Activated T-helper 17 cell treated with anti-CD3 and anti-CD28 coated beads, Interleukin-2, amount 50 U/mL, for 72 hours (primary cell): ENCODE measurements around the gene TTC16. TPM values are rescaled to one million over a fixed set of nuclear protein-coding genes. Genes with fewer than 3 reads are reported as not detected.
"Not testable (repeated sequence)": the region's sequence is repeated elsewhere in the genome, so short reads cannot be mapped to it uniquely, and the experiment has no call there.

Source experiments
- ATAC-seq: fragments of 150-1000 bp; cut with Tn5 transposase; replicated peaks from 2 replicates; pipeline ENCODE4 v1.10.0; 2021; ENCODE audit warnings: mild to moderate bottlenecking, moderate library complexity
- H3K27ac Mint-ChIP-seq: one replicate; pipeline ENCODE4 v1.8.0; 2022; ENCODE audit warnings: mixed read lengths
- H3K27me3 Mint-ChIP-seq: one replicate; pipeline ENCODE4 v1.8.0; 2022; ENCODE audit warnings: mixed read lengths
- H3K36me3 Mint-ChIP-seq: one replicate; pipeline ENCODE4 v1.8.0; 2022; ENCODE audit warnings: low read depth, mild to moderate bottlenecking, mixed read lengths
- H3K4me1 Mint-ChIP-seq: one replicate; pipeline ENCODE4 v1.8.0; 2022; ENCODE audit warnings: mixed read lengths
- H3K4me3 Mint-ChIP-seq: one replicate; pipeline ENCODE4 v1.8.0; 2022; ENCODE audit warnings: mild to moderate bottlenecking, mixed read lengths
- H3K9me3 Mint-ChIP-seq: one replicate; pipeline ENCODE4 v1.8.0; 2022; ENCODE audit warnings: mixed read lengths
- total RNA-seq, 2 donors: library from RNA; stranded (reverse); gene quantifications; one replicate each; pipeline ENCODE4 v1.2.3, GENCODE V29; 2022

TTC16 gene
- total RNA-seq, 2 donors from 2014 or later: 1.8 to 2.0 TPM

- no peak overlapping the region for H3K4me3 Mint-ChIP-seq
- H3K36me3 Mint-ChIP-seq: peaks cover 60% of the 10 kb centered on the region
- peaks cover 13% of the 10 kb centered on the region for H3K4me1 Mint-ChIP-seq
- ATAC-seq: no peak
- H3K9me3 Mint-ChIP-seq: no peaks in the 10 kb centered on the region
- H3K27ac Mint-ChIP-seq: no peak overlapping the region
- no peaks in the 10 kb centered on the region for H3K27me3 Mint-ChIP-seq
Observed at GRCh38 chr9:127754099-127755060, 38.5 kb downstream of the TTC16 start.

GRCh38 chr9:127755061-127756060 is 39.5 kb downstream of the TTC16 start:
- no peaks in the 10 kb centered on the region for H3K9me3 Mint-ChIP-seq
- H3K4me1 Mint-ChIP-seq: peaks cover 13% of the 10 kb centered on the region
- no peak overlapping the region for H3K4me3 Mint-ChIP-seq
- no peaks in the 10 kb centered on the region for H3K27me3 Mint-ChIP-seq
- no peak overlapping the region for H3K27ac Mint-ChIP-seq
- peaks cover 51% of the 10 kb centered on the region for H3K36me3 Mint-ChIP-seq
- ATAC-seq: no peak

GRCh38 chr9:127756233-127756632 is 40.4 kb downstream of the TTC16 start:
- Mint-ChIP-seq H3K27ac (no peak overlapping the region), H3K4me3 (no peak overlapping the region), H3K4me1 (peaks cover 10% of the 10 kb centered on the region), H3K36me3 (peaks cover 48% of the 10 kb centered on the region), H3K9me3 (no peaks in the 10 kb centered on the region), H3K27me3 (no peaks in the 10 kb centered on the region)
- ATAC-seq: no peak

GRCh38 chr9:127756776-127757175 is 40.9 kb downstream of the TTC16 start:
- H3K4me1 Mint-ChIP-seq, ATAC-seq, H3K27me3 Mint-ChIP-seq, H3K9me3 Mint-ChIP-seq, H3K4me3 Mint-ChIP-seq, H3K27ac Mint-ChIP-seq: not testable (repeated sequence)
- peaks cover 47% of the 10 kb centered on the region for H3K36me3 Mint-ChIP-seq

GRCh38 chr9:127758843-127759242 is 43.0 kb downstream of the TTC16 start:
- H3K27me3 Mint-ChIP-seq: no peaks in the 10 kb centered on the region
- H3K4me3 Mint-ChIP-seq: no peak overlapping the region
- H3K36me3 Mint-ChIP-seq: peaks cover 52% of the 10 kb centered on the region
- peaks cover 16% of the 10 kb centered on the region for H3K4me1 Mint-ChIP-seq
- peak overlapping the region; percentile 46 for H3K27ac Mint-ChIP-seq
- no peak for ATAC-seq
- no peaks in the 10 kb centered on the region for H3K9me3 Mint-ChIP-seq

GRCh38 chr9:127761061-127761460 is 45.2 kb downstream of the TTC16 start:
- H3K4me1 Mint-ChIP-seq: peaks cover 32% of the 10 kb centered on the region
- H3K4me3 Mint-ChIP-seq: no peak overlapping the region
- ATAC-seq: no peak
- no peak overlapping the region for H3K27ac Mint-ChIP-seq
- H3K27me3 Mint-ChIP-seq: no peaks in the 10 kb centered on the region
- H3K36me3 Mint-ChIP-seq: peaks cover 72% of the 10 kb centered on the region
- H3K9me3 Mint-ChIP-seq: no peaks in the 10 kb centered on the region

- Mint-ChIP-seq H3K27ac (no peak overlapping the region), H3K4me3 (no peak overlapping the region), H3K36me3 (peaks cover 77% of the 10 kb centered on the region), H3K27me3 (no peaks in the 10 kb centered on the region), H3K4me1 (peaks cover 37% of the 10 kb centered on the region), H3K9me3 (no peaks in the 10 kb centered on the region)
- ATAC-seq: no peak
Observed at GRCh38 chr9:127761491-127761956, 45.6 kb downstream of the TTC16 start.

- H3K4me3 Mint-ChIP-seq: no peak overlapping the region
- H3K9me3 Mint-ChIP-seq: no peaks in the 10 kb centered on the region
- no peaks in the 10 kb centered on the region for H3K27me3 Mint-ChIP-seq
- peaks cover 39% of the 10 kb centered on the region for H3K4me1 Mint-ChIP-seq
- peak overlapping the region; percentile 81 for H3K27ac Mint-ChIP-seq
- peaks cover 77% of the 10 kb centered on the region for H3K36me3 Mint-ChIP-seq
- no peak for ATAC-seq
Observed at GRCh38 chr9:127762111-127762676, 46.3 kb downstream of the TTC16 start.

GRCh38 chr9:127763918-127764384 is 48.1 kb downstream of the TTC16 start:
- H3K4me3 Mint-ChIP-seq: no peak overlapping the region
- ATAC-seq: peak; percentile 63
- H3K27ac Mint-ChIP-seq: peak overlapping the region; percentile 81
- H3K36me3 Mint-ChIP-seq: peaks cover 80% of the 10 kb centered on the region
- H3K9me3 Mint-ChIP-seq: no peaks in the 10 kb centered on the region
- no peaks in the 10 kb centered on the region for H3K27me3 Mint-ChIP-seq
- H3K4me1 Mint-ChIP-seq: peaks cover 46% of the 10 kb centered on the region

- Mint-ChIP-seq H3K9me3 (no peaks in the 10 kb centered on the region), H3K27me3 (no peaks in the 10 kb centered on the region), H3K27ac (peak overlapping the region; percentile 92), H3K4me1 (peaks cover 54% of the 10 kb centered on the region), H3K36me3 (peaks cover 87% of the 10 kb centered on the region), H3K4me3 (no peak overlapping the region)
- no peak for ATAC-seq
Observed at GRCh38 chr9:127765418-127765817, 49.5 kb downstream of the TTC16 start.

GRCh38 chr9:127767410-127767809 is 51.5 kb downstream of the TTC16 start:
- Mint-ChIP-seq H3K9me3 (no peaks in the 10 kb centered on the region), H3K4me1 (peaks cover 56% of the 10 kb centered on the region), H3K4me3 (peak overlapping the region; percentile 90), H3K27me3 (no peaks in the 10 kb centered on the region), H3K27ac (peak overlapping the region; percentile 92), H3K36me3 (peaks cover 91% of the 10 kb centered on the region)
- no peak for ATAC-seq

- Mint-ChIP-seq H3K4me1 (peaks cover 51% of the 10 kb centered on the region), H3K4me3 (peak overlapping the region; percentile 90), H3K36me3 (peaks cover 91% of the 10 kb centered on the region), H3K27me3 (no peaks in the 10 kb centered on the region), H3K9me3 (no peaks in the 10 kb centered on the region), H3K27ac (peak overlapping the region; percentile 92)
- no peak for ATAC-seq
Observed at GRCh38 chr9:127767909-127768331, 52.0 kb downstream of the TTC16 start.

- Mint-ChIP-seq H3K4me3 (peak overlapping the region; percentile 90), H3K27me3 (no peaks in the 10 kb centered on the region), H3K36me3 (peaks cover 91% of the 10 kb centered on the region), H3K4me1 (peaks cover 47% of the 10 kb centered on the region), H3K9me3 (no peaks in the 10 kb centered on the region), H3K27ac (peak overlapping the region; percentile 92)
- no peak for ATAC-seq
Observed at GRCh38 chr9:127768698-127769097, 52.8 kb downstream of the TTC16 start.

- no peaks in the 10 kb centered on the region for H3K27me3 Mint-ChIP-seq
- H3K27ac Mint-ChIP-seq: peak overlapping the region; percentile 92
- ATAC-seq: no peak
- peaks cover 91% of the 10 kb centered on the region for H3K36me3 Mint-ChIP-seq
- no peaks in the 10 kb centered on the region for H3K9me3 Mint-ChIP-seq
- peaks cover 44% of the 10 kb centered on the region for H3K4me1 Mint-ChIP-seq
- H3K4me3 Mint-ChIP-seq: peak overlapping the region; percentile 90
Observed at GRCh38 chr9:127769101-127769500, 53.2 kb downstream of the TTC16 start.
